Measurements from ENCODE around the gene TSHZ1. TPM values are rescaled to one million over a fixed set of nuclear protein-coding genes. Genes with fewer than 3 reads are reported as not detected.
A peak's percentile ranks its signal among the peaks of the same experiment; 100 is the strongest.

The TSHZ1 gene
- total and polyA plus RNA-seq, 4 donors: 4.2 to 6.6 (median 5.6) TPM

- TF ChIP-seq ATF3 (IDR thresholded peaks at IDR 0.05) (no peak), RXRA (IDR thresholded peaks at IDR 0.05) (no peak), JUND (IDR thresholded peaks at IDR 0.05) (no peak), RAD21 (IDR thresholded peaks at IDR 0.05) (peak in 1 of 2 donors; percentile 25), HNF4G (IDR thresholded peaks at IDR 0.05) (no peak)
- TF ChIP-seq, protein P1, sequence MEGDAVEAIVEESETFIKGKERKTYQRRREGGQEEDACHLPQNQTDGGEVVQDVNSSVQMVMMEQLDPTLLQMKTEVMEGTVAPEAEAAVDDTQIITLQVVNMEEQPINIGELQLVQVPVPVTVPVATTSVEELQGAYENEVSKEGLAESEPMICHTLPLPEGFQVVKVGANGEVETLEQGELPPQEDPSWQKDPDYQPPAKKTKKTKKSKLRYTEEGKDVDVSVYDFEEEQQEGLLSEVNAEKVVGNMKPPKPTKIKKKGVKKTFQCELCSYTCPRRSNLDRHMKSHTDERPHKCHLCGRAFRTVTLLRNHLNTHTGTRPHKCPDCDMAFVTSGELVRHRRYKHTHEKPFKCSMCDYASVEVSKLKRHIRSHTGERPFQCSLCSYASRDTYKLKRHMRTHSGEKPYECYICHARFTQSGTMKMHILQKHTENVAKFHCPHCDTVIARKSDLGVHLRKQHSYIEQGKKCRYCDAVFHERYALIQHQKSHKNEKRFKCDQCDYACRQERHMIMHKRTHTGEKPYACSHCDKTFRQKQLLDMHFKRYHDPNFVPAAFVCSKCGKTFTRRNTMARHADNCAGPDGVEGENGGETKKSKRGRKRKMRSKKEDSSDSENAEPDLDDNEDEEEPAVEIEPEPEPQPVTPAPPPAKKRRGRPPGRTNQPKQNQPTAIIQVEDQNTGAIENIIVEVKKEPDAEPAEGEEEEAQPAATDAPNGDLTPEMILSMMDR (IDR thresholded peaks at IDR 0.05; ENCODE audit: low read depth, low read length, missing input control): no peak
- TF ChIP-seq, protein P2, sequence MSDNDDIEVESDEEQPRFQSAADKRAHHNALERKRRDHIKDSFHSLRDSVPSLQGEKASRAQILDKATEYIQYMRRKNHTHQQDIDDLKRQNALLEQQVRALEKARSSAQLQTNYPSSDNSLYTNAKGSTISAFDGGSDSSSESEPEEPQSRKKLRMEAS (IDR thresholded peaks at IDR 0.05): no peak
- Histone ChIP-seq H3K36me3 (ENCODE audit: control insufficient read depth in 4 of 4, insufficient read depth in 3 of 4, low read depth in 1 of 4, low read length in 3 of 4) (no peaks in the 10 kb centered on the region), H3K4me1 (ENCODE audit: control insufficient read depth in 4 of 4, insufficient read depth in 4 of 4, low read length in 3 of 4) (no peaks in the 10 kb centered on the region), H3K9me3 (ENCODE audit: control insufficient read depth in 4 of 4, low read length in 3 of 4) (no peaks in the 10 kb centered on the region), H3K9ac (ENCODE audit: low read depth in 1 of 2, low read length in 2 of 2) (no peak overlapping the region), H3K4me3 (ENCODE audit: low read depth in 1 of 3, low read length in 3 of 3) (no peak overlapping the region), H3K27ac (ENCODE audit: low read depth in 1 of 2, low read length in 2 of 2) (no peak overlapping the region), H3K27me3 (ENCODE audit: control insufficient read depth in 4 of 4, insufficient read depth in 4 of 4, low read length in 3 of 4) (no peaks in the 10 kb centered on the region)
- WGBS: 94% methylated on average over 34 of the region's 34 CpGs
- DNase-seq (ENCODE audit: low spot score): no peak
Measured at GRCh38 chr18:75170022-75170789, 40.4 kb upstream of the TSHZ1 start.

DNA sequence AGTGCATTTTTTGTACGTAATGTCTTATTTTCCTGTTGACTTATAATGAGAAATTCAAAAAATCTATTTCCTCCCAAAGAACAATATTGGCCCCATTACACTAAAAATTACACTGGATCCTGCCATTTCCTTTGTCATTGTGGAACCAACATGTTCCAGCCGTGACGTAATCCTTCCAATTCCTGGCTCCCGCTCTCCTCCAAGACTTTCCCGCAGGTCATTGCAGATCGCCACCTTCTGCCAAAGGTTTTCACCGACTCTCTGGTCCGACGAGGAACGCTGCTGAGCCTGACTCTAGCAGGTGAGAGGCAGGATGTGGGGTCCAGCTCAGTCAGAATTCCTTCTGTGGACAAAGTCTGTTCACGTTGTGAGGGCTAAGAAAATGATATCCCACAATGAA lies 39.7 kb upstream of the TSHZ1 start:
- Histone ChIP-seq H3K27ac (ENCODE audit: low read depth in 1 of 2, low read length in 2 of 2) (no peak overlapping the region), H3K27me3 (ENCODE audit: control insufficient read depth in 4 of 4, insufficient read depth in 4 of 4, low read length in 3 of 4) (no peaks in the 10 kb centered on the region), H3K4me3 (ENCODE audit: low read depth in 1 of 3, low read length in 3 of 3) (no peak overlapping the region), H3K36me3 (ENCODE audit: control insufficient read depth in 4 of 4, insufficient read depth in 3 of 4, low read depth in 1 of 4, low read length in 3 of 4) (no peaks in the 10 kb centered on the region), H3K4me1 (ENCODE audit: control insufficient read depth in 4 of 4, insufficient read depth in 4 of 4, low read length in 3 of 4) (no peaks in the 10 kb centered on the region), H3K9ac (ENCODE audit: low read depth in 1 of 2, low read length in 2 of 2) (no peak overlapping the region), H3K9me3 (ENCODE audit: control insufficient read depth in 4 of 4, low read length in 3 of 4) (no peaks in the 10 kb centered on the region)
- DNase-seq (ENCODE audit: low spot score): no peak
- no peak for TF ChIP-seq YY1 (IDR thresholded peaks at IDR 0.05)
- TF ChIP-seq, protein P3, sequence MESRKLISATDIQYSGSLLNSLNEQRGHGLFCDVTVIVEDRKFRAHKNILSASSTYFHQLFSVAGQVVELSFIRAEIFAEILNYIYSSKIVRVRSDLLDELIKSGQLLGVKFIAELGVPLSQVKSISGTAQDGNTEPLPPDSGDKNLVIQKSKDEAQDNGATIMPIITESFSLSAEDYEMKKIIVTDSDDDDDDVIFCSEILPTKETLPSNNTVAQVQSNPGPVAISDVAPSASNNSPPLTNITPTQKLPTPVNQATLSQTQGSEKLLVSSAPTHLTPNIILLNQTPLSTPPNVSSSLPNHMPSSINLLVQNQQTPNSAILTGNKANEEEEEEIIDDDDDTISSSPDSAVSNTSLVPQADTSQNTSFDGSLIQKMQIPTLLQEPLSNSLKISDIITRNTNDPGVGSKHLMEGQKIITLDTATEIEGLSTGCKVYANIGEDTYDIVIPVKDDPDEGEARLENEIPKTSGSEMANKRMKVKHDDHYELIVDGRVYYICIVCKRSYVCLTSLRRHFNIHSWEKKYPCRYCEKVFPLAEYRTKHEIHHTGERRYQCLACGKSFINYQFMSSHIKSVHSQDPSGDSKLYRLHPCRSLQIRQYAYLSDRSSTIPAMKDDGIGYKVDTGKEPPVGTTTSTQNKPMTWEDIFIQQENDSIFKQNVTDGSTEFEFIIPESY (IDR thresholded peaks at IDR 0.05): no peak
- WGBS: 81% methylated on average over 11 of the region's 11 CpGs

DNA sequence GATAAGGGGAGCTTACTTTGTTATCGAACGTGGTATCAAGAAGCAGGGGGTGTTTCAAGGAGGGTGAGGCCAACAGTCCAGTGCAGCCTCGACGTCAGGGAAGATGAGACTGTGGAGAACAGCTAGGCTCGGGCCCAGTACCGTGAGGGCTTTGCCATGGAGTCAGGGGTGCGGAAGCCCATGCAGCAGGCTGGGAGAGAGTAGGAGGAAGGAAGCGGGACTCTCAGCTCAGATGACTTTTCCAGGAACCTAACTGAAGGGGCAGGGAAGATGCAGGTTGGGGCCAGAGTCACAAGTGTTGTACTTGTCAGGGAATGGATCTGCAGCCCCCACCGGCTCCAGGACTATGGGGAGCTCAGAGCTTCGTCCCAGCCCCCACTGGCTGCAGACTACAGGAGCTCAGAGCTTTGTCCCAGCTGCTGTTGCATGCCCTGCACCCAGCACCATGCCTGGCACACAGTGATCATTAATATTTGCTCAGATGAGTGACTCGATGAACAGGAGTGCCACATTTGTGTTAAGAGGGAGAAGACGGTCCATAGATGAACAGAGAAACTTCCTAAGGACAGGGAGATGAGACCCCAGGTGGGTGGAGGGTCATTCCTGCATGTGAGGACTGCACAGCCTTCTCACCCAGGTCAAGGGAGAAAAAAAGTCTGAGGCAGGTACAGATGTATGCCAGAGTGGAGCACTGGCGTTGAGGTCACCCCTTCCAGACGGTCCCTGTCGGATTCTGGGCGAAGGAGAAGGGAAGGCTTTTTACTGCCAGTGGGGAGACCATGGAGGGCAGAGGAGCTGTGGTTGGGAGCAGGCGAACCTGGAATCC lies 38.1 kb upstream of the TSHZ1 start:
- no peaks in the 10 kb centered on the region for H3K36me3 ChIP-seq (ENCODE audit: control insufficient read depth in 4 of 4, insufficient read depth in 3 of 4, low read depth in 1 of 4, low read length in 3 of 4)
- TF ChIP-seq GABPA (IDR thresholded peaks at IDR 0.05 in 1 of 2, conservative IDR thresholded peaks at IDR 0.05 in 1 of 2) (no peak), EGR1 (IDR thresholded peaks at IDR 0.05; ENCODE audit: low read depth in 2 of 2) (no peak), ATF3 (IDR thresholded peaks at IDR 0.05) (no peak)
- H3K4me1 ChIP-seq (ENCODE audit: control insufficient read depth in 4 of 4, insufficient read depth in 4 of 4, low read length in 3 of 4): no peaks in the 10 kb centered on the region
- 77% methylated on average over 17 of the region's 17 CpGs for WGBS
- H3K27me3 ChIP-seq (ENCODE audit: control insufficient read depth in 4 of 4, insufficient read depth in 4 of 4, low read length in 3 of 4): no peaks in the 10 kb centered on the region
- H3K4me3 ChIP-seq (ENCODE audit: low read depth in 1 of 3, low read length in 3 of 3): no peak overlapping the region
- no peak for DNase-seq (ENCODE audit: low spot score)
- H3K27ac ChIP-seq (ENCODE audit: low read depth in 1 of 2, low read length in 2 of 2): no peak overlapping the region
- H3K9ac ChIP-seq (ENCODE audit: low read depth in 1 of 2, low read length in 2 of 2): no peak overlapping the region
- no peaks in the 10 kb centered on the region for H3K9me3 ChIP-seq (ENCODE audit: control insufficient read depth in 4 of 4, low read length in 3 of 4)
